Cerebellar nuclear complex (tissue), 1 donor: ENCODE results near the gene NFILZ.
"Not testable (repeated sequence)": the region's sequence is repeated elsewhere in the genome, so short reads cannot be mapped to it uniquely, and the experiment has no call there.

Experiments used
- DNase-seq, 2 experiments: peaks; one replicate each; lab custom pipeline; 2025; lab: John Stamatoyannopoulos, UW

NFILZ gene

DNA sequence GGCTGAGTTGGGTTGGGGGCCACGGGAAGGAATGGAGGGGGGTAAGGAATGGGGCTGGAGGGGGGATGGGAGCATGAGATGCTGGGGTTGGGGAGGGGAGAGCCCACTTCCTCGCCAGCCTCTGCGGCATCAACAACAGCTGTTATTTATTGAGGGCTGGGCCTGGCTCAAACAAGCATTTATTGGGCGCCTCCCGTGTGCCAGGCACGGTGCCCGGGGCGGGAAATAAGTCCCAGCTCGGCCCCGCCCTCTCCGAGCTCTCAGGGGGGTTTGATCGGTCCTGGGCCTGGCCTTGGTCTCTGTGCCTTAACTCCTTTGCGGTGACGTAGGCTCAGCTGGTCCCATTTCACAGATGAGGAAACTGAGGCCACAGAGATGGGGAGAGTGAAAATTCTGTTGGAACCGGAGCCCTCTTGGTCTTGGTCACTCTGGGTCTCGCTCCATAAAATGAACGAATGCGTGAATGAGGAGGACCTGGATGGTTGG, 19.0 kb upstream of the NFILZ start:
- DNase-seq = no peak

DNA sequence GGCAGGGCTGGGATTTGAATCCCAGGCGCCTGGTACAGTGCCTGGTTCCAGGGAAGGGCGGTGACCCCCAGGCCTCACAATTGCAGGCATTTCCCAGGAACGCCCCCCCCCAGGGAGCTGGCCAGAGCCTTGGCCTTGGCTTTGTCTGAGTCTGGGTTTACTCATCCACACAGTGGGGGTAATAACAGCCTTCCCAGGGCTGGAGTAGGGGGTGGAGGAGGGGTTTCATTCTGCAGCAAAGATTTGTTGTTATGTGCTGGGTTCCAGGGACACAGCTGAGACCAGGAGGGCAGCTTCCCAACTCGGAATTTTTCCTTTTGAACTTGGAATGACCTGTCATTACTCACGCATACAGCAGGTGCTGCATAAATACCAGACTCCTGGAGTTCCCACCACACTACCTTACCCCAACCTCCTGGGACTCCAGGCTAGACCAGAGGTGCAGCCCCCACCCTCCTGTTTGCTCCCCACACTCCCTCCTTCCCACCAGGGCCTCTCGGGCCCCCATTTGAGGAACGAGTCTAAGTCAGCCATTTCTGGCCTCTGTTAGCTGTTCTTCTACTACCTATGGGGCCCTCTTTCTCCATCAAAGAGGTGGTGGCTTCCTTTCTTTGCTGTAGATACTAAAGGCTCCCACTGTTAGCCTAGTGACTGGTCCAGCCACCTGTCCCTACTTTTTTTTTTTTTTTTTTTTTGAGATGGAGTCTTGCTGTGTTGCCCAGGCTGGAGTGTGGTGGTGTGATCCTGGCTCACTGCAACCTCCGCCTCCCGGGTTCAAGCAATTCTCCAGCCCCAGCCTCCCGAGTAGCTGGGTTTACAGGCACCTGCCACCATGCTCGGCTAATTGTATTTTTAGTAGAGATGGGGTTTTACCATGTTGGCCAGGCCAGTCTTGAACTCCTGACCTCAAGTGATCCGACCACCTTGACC, 18.3 kb upstream of the NFILZ start:
- no peak for DNase-seq

DNA sequence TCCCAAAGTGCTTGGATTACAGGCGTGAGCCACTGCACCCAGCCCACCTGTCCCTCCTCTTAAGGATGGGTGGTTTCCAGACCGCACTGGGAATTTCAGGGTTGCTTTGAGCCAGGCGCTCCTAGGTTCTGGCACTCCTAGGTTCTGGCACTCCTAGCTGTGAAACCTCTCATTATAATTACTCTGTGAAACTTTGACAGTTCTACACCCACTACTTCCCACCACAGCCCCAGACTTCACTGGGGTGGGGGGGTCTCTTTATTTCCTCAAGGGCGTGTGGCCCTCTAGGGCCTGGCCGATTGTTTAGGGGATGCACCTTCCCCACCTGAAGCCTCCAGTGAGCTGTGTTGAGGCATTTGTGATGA, 17.6 kb upstream of the NFILZ start:
- no peak for DNase-seq

DNA sequence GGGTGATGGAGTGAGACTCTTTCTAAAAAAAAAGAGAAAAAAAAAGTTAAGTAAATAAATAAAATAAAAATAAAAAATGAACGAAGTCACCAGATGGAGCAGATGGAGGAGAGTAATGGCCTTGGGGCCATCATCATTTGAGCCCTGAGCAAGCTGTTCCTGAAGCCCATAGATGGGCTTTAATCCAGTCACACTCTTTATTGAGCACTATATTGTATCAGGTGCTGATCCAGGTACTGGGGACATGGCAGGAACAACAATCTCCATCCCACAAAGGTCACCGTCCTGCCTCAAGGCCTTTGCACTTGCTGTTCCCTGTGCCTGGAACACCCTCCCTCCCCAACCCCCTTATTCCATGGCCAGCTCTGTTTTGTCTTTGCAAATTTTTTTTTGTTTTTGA, 16.0 kb upstream of the NFILZ start:
- DNase-seq = no peak

DNA sequence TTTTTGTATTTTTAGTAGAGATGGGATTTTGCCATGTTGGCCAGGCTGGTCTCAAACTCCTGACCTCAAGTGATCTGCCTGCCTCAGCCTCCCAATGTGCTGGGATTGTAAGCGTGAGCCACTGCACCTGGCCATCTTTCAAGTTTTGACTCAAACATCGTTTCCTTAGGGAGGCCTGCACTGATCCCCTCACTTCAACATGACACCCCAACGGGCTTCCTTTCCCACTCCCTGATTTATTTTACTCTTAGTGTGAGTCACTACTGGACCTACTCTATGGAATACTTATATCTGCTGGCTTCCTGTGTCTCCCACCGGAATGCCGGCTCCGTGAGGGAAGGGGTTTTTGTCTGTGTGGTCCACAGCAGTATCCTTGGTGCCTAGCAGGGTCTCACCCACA, 15.4 kb upstream of the NFILZ start:
- no peak for DNase-seq

DNA sequence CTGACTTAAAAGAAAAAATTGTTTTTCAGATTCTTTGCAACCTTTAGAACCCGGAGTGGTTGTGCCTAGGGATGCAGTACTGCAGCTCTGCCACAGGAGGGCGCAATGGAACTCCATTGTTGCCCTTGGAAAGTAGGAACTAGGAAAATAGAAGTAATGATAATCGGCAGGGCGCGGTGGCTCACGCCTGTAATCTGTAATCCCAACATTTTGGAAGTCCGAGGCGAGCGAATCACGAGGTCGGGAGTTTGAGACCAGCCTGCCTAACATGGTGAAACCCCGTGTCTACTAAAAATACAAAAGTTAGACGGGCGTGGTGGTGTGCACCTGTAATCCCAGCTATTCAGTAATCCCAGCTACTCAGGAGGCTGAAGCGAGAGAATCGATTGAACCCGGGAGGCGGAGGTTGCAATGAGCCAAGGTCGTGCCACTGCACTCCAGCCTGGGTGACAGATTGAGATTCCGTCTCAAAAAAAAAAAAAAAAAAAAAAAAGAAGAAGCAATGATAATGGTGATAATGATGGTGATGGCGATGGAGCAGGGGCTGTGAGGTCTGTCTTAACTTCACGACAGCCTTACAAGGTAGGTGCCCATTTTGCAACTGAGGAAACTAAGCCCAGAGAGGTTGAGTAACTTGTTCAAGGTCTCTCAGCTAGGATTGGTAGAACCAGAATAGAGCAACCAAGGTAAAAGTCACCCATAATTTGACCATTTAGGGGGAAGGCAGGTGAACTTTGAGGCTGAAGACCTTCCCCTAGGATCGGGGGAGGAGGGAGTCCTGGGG, 14.4 kb upstream of the NFILZ start:
- no peak for DNase-seq

DNA sequence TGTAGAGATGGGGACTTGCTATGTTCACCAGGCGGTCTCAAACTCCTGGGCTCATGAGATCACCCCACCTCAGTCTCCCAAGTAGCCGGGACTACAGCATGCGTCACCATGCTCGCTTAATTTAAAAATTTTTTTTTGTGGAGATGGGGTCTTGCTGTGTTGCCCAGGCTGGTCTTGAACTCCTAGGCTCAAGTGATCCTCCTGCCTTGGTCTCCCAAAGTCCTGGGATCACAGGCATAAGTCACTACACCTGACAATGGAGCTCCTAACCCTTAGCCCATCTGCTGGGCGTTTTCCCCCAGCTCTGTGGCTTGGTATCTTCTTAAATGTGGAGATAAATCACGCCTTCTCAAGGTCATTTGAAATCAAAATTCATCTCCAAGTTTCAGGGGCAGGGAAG, 13.6 kb upstream of the NFILZ start:
- no peak for DNase-seq

DNA sequence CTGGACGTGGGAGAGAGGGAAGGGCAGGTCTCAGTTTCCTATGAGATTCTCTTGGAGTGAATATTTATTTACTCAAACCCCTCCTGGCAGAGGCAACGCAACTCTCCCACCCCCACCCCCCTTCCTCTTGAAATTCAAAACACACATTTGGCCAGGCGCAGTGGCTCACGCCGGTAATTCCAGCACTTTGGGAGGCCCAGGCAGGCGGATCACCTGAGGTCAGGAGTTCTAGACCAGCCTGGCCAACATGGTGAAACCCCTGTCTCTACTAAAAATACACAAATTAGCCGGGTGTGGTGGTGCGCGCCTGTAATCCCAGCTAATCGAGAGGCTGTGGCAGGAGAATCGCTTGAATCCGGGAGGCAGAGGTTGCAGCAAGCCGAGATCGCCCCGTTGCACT, 13.1 kb upstream of the NFILZ start:
- not testable (repeated sequence) for DNase-seq

DNA sequence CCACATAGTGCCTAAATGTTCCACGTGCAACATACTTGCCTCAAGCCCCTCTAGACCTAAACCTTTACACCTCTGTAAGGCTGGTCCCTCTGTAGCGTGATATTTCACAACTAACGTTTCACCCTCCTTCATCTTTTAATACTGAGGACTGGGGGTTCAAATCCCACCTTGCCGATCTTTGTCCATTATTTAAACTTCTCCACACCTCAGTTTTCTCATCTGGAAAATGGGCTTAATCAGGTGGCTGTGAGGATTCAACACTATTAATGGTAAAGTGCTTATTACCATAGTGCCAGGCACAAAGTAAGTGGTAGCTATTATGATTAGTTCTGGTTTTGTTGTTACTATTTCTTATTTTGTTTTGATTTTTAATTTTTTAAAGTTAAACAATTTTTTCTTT, 12.4 kb upstream of the NFILZ start:
- DNase-seq = no peak

DNA sequence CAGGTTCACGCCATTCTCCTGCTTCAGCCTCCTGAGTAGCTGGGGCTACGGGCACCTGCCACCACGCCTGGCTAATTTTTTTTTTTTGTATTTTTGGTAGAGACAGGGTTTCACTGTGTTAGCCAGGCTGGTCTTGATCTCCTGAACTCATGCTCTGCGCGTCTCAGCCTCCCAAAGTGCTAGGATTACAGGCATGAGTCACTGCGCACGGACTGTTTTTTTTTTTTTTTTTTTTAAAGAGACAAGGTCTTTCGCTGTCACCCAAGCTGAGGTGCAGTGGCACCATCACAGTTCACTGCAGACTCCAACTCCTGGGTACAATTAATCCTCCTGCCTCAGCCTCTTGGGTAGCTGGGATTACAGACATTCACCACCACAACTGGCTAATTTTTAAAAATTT, 11.7 kb upstream of the NFILZ start:
- DNase-seq = no peak

DNA sequence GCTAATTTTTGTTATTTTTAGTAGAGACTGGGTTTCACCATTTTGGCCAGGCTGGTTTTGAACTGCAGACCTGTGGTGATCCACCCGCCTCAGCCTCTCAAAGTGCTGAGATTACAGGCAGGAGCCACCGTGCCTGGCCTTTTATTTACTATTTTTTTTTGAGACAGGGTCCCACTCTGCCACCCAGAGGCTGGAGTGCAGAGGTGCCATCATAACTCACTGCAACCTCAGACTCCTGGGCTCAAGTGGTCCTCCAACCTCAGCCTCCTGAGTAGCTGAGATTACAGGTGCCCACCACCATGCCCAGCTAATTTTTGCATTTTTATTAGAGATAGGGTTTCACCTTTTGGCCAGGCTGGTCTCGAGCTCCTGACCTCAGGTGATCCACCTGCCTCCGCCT, 7.5 kb upstream of the NFILZ start:
- not testable (repeated sequence) for DNase-seq

DNA sequence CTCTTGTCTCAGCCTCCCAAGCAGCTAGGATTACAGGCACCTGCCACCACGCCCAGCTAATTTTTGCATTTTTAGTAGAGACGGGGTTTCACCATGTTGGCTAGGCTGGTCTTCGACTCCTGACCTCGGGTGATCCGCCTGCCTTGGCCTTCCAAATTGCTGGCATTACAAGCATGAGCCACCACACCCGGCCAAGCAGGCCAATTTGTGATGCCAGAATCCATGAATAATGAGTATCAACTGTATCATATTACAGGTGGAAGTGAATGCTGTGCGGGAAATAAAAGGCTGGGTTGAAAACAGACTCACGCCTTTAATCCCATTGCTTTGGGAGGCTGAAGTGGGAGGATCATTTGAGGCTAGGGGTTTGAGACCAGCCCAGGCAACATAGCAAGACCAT, 3.6 kb upstream of the NFILZ start:
- DNase-seq = no peak

DNA sequence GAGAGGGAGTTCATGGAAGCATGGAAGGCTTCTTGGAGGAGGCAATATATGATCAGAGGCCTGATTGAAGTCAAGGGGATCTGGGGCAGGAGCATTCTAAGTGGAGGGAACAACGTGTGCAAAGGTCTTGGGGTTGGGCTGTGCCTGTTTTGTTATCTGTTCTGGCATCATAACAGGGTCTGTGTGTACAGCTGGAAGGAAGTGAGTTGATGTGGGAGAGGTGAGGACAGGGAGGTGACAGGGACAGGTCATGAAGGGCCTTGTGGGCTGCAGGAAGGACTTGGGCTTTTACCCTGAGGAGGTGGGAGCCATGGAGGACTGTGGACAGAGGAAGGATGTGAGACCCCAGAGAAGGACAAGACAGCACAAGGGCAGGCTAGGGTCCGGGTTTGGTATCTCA, 1.2 kb upstream of the NFILZ start:
- no peak for DNase-seq

DNA sequence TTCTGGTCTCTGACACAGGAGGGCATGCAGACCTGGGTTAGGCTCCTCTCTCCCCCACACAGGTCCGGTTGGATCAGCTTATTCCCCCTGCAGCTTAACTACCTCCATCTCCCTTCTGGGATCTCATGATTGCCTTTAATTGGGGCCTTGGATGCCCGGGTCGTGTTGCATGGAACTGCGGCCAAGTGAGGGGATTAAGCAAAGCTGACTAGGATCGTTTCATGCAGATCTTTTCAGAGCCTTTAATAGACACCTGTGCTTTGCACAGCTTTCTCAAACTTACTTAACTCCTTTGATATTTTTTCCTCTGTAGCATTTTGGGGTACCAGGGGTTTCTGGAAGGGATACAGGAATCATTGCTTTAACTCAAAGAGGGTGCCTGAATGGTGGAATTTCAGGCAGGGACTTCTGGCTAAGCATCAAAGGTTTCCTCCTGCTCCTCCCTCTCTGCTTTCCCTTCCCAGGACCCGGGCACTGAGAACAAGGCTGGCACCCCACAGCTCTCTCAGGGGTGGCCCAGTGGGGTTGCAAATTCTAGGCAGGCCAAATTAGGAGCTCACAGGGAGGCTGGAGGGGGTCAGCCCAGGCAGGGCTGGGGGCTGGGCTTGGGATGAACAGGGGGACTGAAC, 477 bp downstream of the NFILZ start:
- DNase-seq = no peak

DNA sequence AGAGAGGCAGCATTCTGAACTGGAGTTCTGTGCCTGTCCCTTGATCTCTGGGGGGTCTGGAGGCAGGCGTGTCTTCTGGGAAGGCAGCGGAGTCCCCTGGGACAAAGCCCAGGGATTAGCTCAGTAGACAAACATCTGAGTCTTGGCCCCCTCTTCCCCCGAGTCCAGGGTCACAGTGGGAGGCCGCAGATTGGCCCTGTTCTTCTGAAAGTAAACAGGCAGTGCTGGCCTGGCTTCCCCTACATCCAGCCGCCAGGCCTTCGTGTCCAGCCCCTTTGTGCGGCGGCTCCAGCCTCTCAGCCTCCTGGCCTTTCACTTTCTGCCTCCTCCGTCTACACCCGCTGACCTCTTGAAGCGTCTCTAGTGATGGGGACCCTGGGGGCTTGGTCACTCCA, 989 bp downstream of the NFILZ start:
- DNase-seq = no peak

DNA sequence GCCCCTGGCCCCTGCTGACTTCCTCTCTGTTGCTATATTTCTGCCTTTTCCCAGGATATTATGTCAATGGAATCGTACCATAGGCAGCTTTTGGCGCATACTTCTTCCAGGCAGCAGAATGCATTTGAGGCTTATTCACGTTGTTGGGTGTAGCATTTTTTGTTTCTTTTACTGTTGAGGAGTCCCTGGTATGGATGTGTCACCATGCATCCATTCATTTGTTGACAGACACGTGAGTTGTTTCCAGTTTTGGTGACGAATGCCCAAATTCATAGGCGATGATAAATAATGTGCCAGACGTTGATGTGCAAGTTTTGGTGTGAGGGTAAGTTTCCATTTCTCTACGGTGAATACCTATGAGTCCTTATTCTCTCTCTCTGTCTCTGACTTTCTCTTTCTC, 5.0 kb downstream of the NFILZ start:
- no peak for DNase-seq

DNA sequence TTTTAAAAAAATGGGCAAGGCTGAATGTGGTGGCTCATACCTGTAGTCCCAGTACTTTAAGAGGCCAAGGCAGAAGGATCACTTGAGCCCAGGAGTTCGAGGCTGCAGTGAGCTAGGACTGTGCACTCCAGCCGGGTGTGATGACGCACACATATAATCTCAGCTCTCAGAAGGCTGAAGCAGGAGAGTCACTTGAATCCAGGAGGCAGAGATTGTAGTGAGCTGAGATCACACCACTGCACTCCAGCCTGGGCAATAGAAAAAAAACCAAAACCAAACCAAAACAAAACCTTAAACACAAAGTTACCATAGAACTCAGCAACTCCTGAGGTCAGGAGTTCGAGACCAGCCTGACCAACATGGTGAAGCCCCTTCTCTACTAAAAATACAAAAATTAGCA, 6.6 kb downstream of the NFILZ start:
- not testable (repeated sequence) for DNase-seq

DNA sequence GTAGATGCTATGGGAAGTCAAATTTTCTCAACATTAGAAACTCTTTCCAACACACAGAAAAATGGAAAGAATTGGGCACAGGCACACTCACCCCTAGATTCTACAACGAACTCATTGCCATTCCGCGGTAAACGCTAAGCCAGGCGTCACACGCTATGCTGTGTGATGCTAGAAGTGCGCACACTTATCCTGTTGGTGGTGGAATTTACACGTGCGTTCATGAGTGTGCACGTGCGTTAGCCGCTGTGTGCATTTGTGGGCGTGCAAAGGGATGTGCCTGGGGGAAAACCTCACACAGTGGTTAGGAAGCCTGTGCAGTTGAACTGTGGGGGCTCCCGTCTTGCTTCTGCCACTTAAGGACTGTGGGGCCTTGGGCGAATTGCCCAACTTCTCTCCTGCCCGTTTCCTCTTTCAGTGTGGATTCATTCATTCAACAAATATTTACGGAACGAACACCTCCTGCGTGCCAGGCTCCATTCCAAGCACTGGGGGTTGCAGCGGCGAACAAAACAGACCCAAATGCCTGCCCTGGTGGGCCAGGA, 7.7 kb downstream of the NFILZ start:
- DNase-seq = no peak

DNA sequence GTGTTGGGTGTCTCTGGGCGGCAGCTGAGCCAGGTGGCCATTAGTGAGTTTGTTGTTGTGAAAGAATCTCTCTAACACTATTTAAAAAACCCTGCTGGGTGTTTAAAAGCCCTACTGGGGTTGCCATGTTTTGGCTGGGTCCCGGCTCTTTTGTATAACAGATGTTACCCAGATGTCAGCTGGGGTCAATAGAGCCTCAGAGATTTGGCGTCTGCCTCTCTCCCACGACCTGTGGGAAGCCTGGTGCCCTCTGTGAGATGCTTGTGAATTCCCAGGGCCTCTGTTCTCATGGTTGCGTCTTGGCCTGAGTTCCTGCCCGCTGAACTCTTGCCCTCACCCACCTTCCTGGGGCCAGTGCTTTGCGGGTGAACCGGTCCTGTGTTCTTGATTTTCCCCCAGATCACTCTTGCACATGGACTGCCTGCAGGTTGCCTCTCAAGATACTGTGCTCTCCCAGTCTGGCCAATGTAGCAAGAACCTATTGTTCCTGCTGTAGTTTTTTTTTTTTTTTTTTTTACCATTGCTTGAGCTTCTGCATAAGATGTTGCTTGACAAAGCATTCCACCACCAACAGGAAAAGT, 9.5 kb downstream of the NFILZ start:
- DNase-seq = no peak

DNA sequence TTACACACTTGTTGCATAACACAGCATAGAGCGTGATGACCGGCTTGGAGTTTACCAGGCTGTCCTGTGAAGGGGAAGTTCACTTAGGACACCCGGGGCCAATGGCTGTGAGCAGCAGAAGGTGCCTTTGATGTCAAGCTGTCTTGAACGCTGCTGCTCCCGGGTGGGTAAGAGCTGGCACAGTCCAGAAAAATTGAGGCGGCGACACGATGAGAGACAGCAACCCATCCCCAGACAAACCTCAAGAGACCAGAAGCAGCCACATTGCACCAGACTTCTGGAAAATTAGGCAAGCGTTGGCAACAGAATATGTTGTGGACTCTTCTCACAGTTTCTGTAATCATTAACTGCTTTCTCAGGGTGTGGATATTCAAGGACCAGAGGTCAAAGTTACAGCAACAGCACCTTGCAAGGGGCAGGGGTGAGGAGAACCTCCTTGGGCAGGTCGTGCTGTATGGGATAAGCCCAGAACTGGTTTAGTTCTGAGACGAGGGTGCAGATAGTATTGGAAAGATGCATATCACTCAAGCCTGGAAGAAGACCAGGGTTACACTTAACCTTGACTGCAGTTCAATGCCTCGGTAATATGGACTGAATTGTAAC, 10.1 kb downstream of the NFILZ start:
- DNase-seq = no peak

DNA sequence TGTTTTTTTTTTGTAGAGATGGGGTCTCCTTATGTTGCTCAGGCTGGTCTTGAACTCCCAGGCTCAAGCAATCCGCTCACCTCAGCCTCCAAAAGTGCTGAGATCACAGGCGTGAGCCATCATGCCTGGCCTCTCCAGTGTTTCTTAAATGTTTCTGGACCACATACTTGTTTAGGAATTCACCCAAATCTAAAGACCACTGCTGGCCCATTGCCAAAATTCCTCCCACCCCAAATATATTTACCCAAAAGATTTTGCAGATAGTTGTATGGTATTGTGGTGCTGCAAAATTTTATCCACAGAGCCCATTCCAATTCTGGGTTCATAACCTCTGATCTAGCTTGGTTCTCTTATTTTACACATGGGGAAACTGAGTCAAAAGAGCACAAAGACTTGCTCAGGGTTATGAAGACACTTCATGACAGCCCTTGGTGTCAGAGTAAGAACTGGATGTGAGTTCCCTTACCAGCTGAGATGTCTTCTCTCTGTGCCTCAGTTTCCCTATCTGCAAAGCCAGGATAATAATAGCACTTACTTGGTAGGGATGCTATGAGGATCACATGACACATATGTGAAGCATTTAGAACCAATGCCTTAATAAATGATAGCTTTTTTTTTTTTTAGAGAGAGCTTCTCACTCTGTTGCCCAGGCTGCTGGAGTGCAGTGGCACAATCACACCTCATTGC, 10.9 kb downstream of the NFILZ start:
- DNase-seq = no peak
